IMR-90 (cell line): ENCODE results near the gene MARCKSL1. TPM values are rescaled to one million over a fixed set of nuclear protein-coding genes. Genes with fewer than 3 reads are reported as not detected.

Experiments used
- ATAC-seq: fragments of 200-7000 bp; cut with Tn5 transposase; 2 replicates; pipeline ENCODE4 v1.9.1; 2020; ENCODE audit warnings: low read depth, mild to moderate bottlenecking, moderate library complexity
- BruUV-seq: library from RNA; stranded (reverse); fragments of 400-500 nt; replicated peaks from 2 replicates; lab custom pipeline; 2021; lab: Mats Ljungman, UMichigan
- CTCF ChIA-PET: fragments of 300-600 bp; formaldehyde crosslinking; extraction: SDS; loops from one replicate; lab custom pipeline; 2021; ENCODE audit warnings: antibody characterized with exemption; lab: Yijun Ruan, JAX
- POLR2A ChIA-PET: fragments of 300-600 bp; sonication (Branson Sonifier 250); formaldehyde crosslinking; loops from one replicate; lab custom pipeline; 2022; ENCODE audit warnings: antibody characterized with exemption; ENCODE audit not compliant: unreplicated experiment; lab: Charles Lee
- DNase-seq: peaks from one replicate; pipeline ENCODE4 v3.0.0; 2013
- H2AFZ ChIP-seq: replicated peaks from 2 replicates; pipeline ENCODE3; 2013; ENCODE audit warnings: low read length, mild to moderate bottlenecking; ENCODE audit not compliant: poor library complexity
- H2AK5ac ChIP-seq: 2 replicates; pipeline ENCODE4 v1.6.1; 2013; ENCODE audit warnings: low read depth, low read length, inconsistent platforms
- H2AK9ac ChIP-seq: replicated peaks from 2 replicates; pipeline ENCODE3; 2013; ENCODE audit warnings: mild to moderate bottlenecking, low read depth, low read length, moderate library complexity; ENCODE audit not compliant: poor library complexity
- H2BK120ac ChIP-seq: 2 replicates; pipeline ENCODE4 v1.6.1; 2013; ENCODE audit warnings: low read depth, low read length, inconsistent platforms
- H2BK15ac ChIP-seq: 3 replicates; pipeline ENCODE4 v1.6.1; 2013; ENCODE audit warnings: low read depth, low read length, inconsistent platforms
- H2BK20ac ChIP-seq: 2 replicates; pipeline ENCODE4 v1.6.1; 2013; ENCODE audit warnings: low read depth, mild to moderate bottlenecking, inconsistent platforms, low read length, moderate library complexity
- H2BK5ac ChIP-seq: 2 replicates; pipeline ENCODE4 v1.6.1; 2013; ENCODE audit warnings: mild to moderate bottlenecking, low read depth, low read length, inconsistent platforms; ENCODE audit not compliant: poor library complexity, severe bottlenecking
- H3K14ac ChIP-seq: replicated peaks from 2 replicates; pipeline ENCODE4 v1.6.1; 2013; ENCODE audit warnings: low read depth, low read length, inconsistent platforms
- H3K18ac ChIP-seq: 2 replicates; pipeline ENCODE4 v1.6.1; 2013; ENCODE audit warnings: low read depth, low read length, control low read depth
- H3K23ac ChIP-seq: 2 replicates; pipeline ENCODE4 v1.6.1; 2013; ENCODE audit warnings: low read depth, low read length, inconsistent platforms
- H3K27ac ChIP-seq: 2 replicates; pipeline ENCODE4 v1.5.1; 2013; ENCODE audit warnings: mild to moderate bottlenecking, control low read depth, low read length; ENCODE audit not compliant: insufficient read depth
- H3K27me3 ChIP-seq: 2 replicates; pipeline ENCODE4 v1.6.1; 2013; ENCODE audit warnings: low read length; ENCODE audit not compliant: control insufficient read depth, insufficient read depth
- H3K36me3 ChIP-seq: 2 replicates; pipeline ENCODE4 v1.6.1; 2013; ENCODE audit warnings: low read length, mixed read lengths; ENCODE audit not compliant: control insufficient read depth, insufficient read depth
- H3K4ac ChIP-seq: 2 replicates; pipeline ENCODE4 v1.6.1; 2013; ENCODE audit warnings: low read depth, low read length, inconsistent platforms
- H3K4me1 ChIP-seq: 2 replicates; pipeline ENCODE4 v1.6.1; 2013; ENCODE audit warnings: low read length, mixed read lengths; ENCODE audit not compliant: control insufficient read depth, insufficient read depth
- H3K4me2 ChIP-seq: 2 replicates; pipeline ENCODE4 v1.6.1; 2013; ENCODE audit warnings: low read depth, mild to moderate bottlenecking, control low read depth, low read length, moderate library complexity
- H3K4me3 ChIP-seq: 2 replicates; pipeline ENCODE4 v1.5.1; 2013; ENCODE audit warnings: low read depth, mild to moderate bottlenecking, control low read depth, low read length, moderate library complexity; ENCODE audit not compliant: insufficient read depth
- H3K56ac ChIP-seq: 2 replicates; pipeline ENCODE4 v1.6.1; 2013; ENCODE audit warnings: low read length, inconsistent platforms; ENCODE audit not compliant: insufficient read depth; ENCODE audit errors: extremely low read depth
- H3K79me1 ChIP-seq, 2 experiments: 2 replicates each; pipeline ENCODE4 v1.6.1; 2013; ENCODE audit warnings: low read length in 2 of 2, inconsistent platforms in 1 of 2, low read depth in 1 of 2
- H3K9ac ChIP-seq: 2 replicates; pipeline ENCODE4 v1.6.1; 2013; ENCODE audit warnings: low read depth, low read length, control low read depth
- H3K9me1 ChIP-seq: 2 replicates; pipeline ENCODE4 v1.6.1; 2013; ENCODE audit warnings: low read length, inconsistent platforms; ENCODE audit not compliant: insufficient read depth
- H3K9me3 ChIP-seq: 2 replicates; pipeline ENCODE4 v1.6.1; 2013; ENCODE audit warnings: low read length; ENCODE audit not compliant: control insufficient read depth, insufficient read depth
- H4K20me1 ChIP-seq: 2 replicates; pipeline ENCODE4 v1.6.1; 2013; ENCODE audit warnings: low read length, inconsistent platforms; ENCODE audit not compliant: insufficient read depth
- H4K5ac ChIP-seq: 2 replicates; pipeline ENCODE4 v1.6.1; 2013; ENCODE audit warnings: mild to moderate bottlenecking, low read depth, low read length, control low read depth
- H4K8ac ChIP-seq, 2 experiments: 2 replicates each; pipeline ENCODE4 v1.6.1; 2013; ENCODE audit warnings: low read depth in 2 of 2, low read length in 2 of 2, control low read depth in 1 of 2, inconsistent platforms in 1 of 2
- H4K91ac ChIP-seq: 2 replicates; pipeline ENCODE4 v1.6.1; 2013; ENCODE audit warnings: low read depth, low read length, inconsistent platforms; ENCODE audit not compliant: insufficient read depth
- BHLHE40 ChIP-seq: fragments of 150-350 bp; IDR thresholded peaks from 2 replicates; pipeline ENCODE4 v1.6.1; 2016; ENCODE audit warnings: mild to moderate bottlenecking, low read depth, low read length
- CEBPB ChIP-seq: IDR thresholded peaks from 2 replicates; pipeline ENCODE4 v1.6.1; 2012; ENCODE audit warnings: low read depth, low read length, improper control_type of control experiment
- CHD1 ChIP-seq: IDR thresholded peaks from 2 replicates; pipeline ENCODE4 v1.6.1; 2012; ENCODE audit warnings: low read depth, low read length, improper control_type of control experiment
- FOS ChIP-seq: fragments of 150-350 bp; IDR thresholded peaks from 2 replicates; pipeline ENCODE4 v1.6.1; 2016; ENCODE audit warnings: low read depth, low read length
- MAFK ChIP-seq: IDR thresholded peaks from 2 replicates; pipeline ENCODE4 v1.6.1; 2012; ENCODE audit warnings: low read depth, low read length, improper control_type of control experiment
- MAZ ChIP-seq: IDR thresholded peaks from 2 replicates; pipeline ENCODE4 v1.6.1; 2012; ENCODE audit warnings: low read depth, mild to moderate bottlenecking, low read length, improper control_type of control experiment, moderate library complexity, borderline replicate concordance
- MXI1 ChIP-seq: IDR thresholded peaks from 2 replicates; pipeline ENCODE4 v1.6.1; 2012; ENCODE audit warnings: low read depth, mild to moderate bottlenecking, low read length, moderate library complexity, borderline replicate concordance
- NFE2L2 ChIP-seq: fragments of 150-350 bp; IDR thresholded peaks from 2 replicates; pipeline ENCODE4 v1.6.1; 2016; ENCODE audit warnings: low read depth, mild to moderate bottlenecking, low read length
- POLR2A ChIP-seq: IDR thresholded peaks from 2 replicates; pipeline ENCODE4 v1.6.1; 2012; ENCODE audit warnings: mild to moderate bottlenecking, low read depth, low read length
- RAD21 ChIP-seq: IDR thresholded peaks from 2 replicates; pipeline ENCODE4 v1.6.1; 2012; ENCODE audit warnings: low read length, improper control_type of control experiment
- RCOR1 ChIP-seq: IDR thresholded peaks from 2 replicates; pipeline ENCODE4 v1.6.1; 2012; ENCODE audit warnings: mild to moderate bottlenecking, low read length, improper control_type of control experiment; ENCODE audit not compliant: insufficient replicate concordance
- RFX5 ChIP-seq: IDR thresholded peaks from 2 replicates; pipeline ENCODE4 v1.8.0; 2012; ENCODE audit warnings: low read depth, mild to moderate bottlenecking, low read length, moderate library complexity
- SMC3 ChIP-seq: fragments of 150-350 bp; IDR thresholded peaks from 2 replicates; pipeline ENCODE4 v1.6.1; 2016; ENCODE audit warnings: low read depth, mild to moderate bottlenecking, antibody characterized with exemption, low read length, moderate library complexity
- WGBS, 2 experiments: methylation state at CpG; one replicate each; pipeline versions ENCODE4 v1.1.5 to v1.1.7; 2013; ENCODE audit warnings: missing lambda C conversion rate in 2 of 2; ENCODE audit not compliant: insufficient read length in 1 of 2; ENCODE audit errors: extremely low coverage in 2 of 2; 5-methylcytosine and 5-hydroxymethylcytosine counted together
- dilution Hi-C: fragments of 300-500 bp; cut with HindIII; formaldehyde crosslinking; loops from one replicate; pipeline ENCODE4 v1.14.3; 2018; ENCODE audit warnings: low sequenced_read_pairs; ENCODE audit not compliant: unreplicated experiment
- in situ Hi-C: fragments of 300-500 bp; cut with MboI; formaldehyde crosslinking; loops from 3 replicates; pipeline ENCODE4 v1.14.3; 2019; ENCODE audit warnings: low sequenced_read_pairs, inconsistent platforms, mixed read lengths
- intact Hi-C: fragments of 100-400 bp; cut with micrococcal nuclease; formaldehyde crosslinking; loops from 2 replicates; pipeline ENCODE4 v1.10.0; 2022
- polyA plus RNA-seq, 3 experiments: library from polyadenylated mRNA; depleted of rRNA; stranded (reverse); fragments of >200 nt; gene quantifications; 2 replicates each; pipeline ENCODE4 v1.2.3, GENCODE V29; 2012; ENCODE audit warnings: low replicate concordance in 1 of 3
- total RNA-seq: library from RNA; depleted of rRNA; stranded (reverse); fragments of >200 nt; gene quantifications from 2 replicates; pipeline ENCODE4 v1.2.3, GENCODE V29; 2012
- TF ChIP-seq, protein P1 (sequence below): conservative IDR thresholded peaks from 2 replicates; pipeline ENCODE4 v1.5.1; 2012; ENCODE audit warnings: mild to moderate bottlenecking, low read depth, low read length, improper control_type of control experiment
- TF ChIP-seq, protein P2 (sequence below): fragments of 150-350 bp; IDR thresholded peaks from 2 replicates; pipeline ENCODE4 v1.6.1; 2017; ENCODE audit warnings: mild to moderate bottlenecking, antibody characterized with exemption, low read length, low read depth

Gene MARCKSL1
- total and polyA plus RNA-seq, 2 of the 4 experiments (the other 2 are of a cell fraction) = 37.5 to 218 TPM

DNA sequence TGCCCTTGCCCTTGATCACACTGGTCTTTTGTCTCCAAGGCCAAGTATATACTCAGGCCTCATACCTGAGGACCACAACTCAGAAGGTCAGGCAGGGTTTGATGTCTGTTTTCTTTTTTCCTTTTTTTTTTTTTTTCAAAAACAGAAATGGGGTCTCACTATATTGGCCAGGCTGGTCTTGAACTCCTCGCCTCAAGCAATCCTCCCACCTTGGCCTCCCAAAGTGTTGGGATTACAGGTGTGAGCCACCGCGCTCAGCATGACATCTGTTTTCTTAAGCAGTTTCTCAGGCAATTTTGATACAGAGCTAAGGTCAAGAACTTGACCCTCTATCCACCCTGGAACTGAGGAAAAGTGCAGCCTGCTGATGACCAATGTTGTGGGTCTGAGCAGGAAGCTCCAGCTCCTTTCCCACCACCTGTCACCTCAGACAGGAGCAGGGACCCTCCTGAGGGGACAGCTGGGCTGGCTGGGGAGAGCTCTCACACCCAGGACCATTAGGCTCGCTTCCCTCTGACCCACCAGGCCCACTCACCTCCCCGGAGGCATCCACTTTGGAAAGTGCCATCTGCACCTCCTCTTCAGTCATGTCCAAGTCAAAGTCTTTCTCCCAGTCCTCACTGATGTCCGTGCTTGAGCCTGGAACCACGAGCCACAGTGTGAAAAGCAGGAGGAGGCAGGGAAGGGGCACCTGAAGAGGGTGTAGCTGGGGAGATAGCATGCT, 32.0 kb upstream of the MARCKSL1 start:
- H2BK5ac ChIP-seq = no peak overlapping the region
- H3K36me3 ChIP-seq = peaks cover 59% of the 10 kb centered on the region
- H2AK9ac ChIP-seq = peak overlapping the region; percentile 67
- in situ Hi-C loops (no loop called here), intact Hi-C loops (no loop called here), dilution Hi-C loops (no loop called here)
- H4K5ac ChIP-seq = no peak overlapping the region
- H2AK5ac ChIP-seq = no peak overlapping the region
- no peak for TF ChIP-seq CEBPB
- TF ChIP-seq, protein P1, sequence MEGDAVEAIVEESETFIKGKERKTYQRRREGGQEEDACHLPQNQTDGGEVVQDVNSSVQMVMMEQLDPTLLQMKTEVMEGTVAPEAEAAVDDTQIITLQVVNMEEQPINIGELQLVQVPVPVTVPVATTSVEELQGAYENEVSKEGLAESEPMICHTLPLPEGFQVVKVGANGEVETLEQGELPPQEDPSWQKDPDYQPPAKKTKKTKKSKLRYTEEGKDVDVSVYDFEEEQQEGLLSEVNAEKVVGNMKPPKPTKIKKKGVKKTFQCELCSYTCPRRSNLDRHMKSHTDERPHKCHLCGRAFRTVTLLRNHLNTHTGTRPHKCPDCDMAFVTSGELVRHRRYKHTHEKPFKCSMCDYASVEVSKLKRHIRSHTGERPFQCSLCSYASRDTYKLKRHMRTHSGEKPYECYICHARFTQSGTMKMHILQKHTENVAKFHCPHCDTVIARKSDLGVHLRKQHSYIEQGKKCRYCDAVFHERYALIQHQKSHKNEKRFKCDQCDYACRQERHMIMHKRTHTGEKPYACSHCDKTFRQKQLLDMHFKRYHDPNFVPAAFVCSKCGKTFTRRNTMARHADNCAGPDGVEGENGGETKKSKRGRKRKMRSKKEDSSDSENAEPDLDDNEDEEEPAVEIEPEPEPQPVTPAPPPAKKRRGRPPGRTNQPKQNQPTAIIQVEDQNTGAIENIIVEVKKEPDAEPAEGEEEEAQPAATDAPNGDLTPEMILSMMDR = no peak
- no peak for TF ChIP-seq RFX5
- TF ChIP-seq MXI1 = no peak
- TF ChIP-seq SMC3 = no peak
- TF ChIP-seq, protein P2, sequence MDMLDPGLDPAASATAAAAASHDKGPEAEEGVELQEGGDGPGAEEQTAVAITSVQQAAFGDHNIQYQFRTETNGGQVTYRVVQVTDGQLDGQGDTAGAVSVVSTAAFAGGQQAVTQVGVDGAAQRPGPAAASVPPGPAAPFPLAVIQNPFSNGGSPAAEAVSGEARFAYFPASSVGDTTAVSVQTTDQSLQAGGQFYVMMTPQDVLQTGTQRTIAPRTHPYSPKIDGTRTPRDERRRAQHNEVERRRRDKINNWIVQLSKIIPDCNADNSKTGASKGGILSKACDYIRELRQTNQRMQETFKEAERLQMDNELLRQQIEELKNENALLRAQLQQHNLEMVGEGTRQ = no peak
- TF ChIP-seq RCOR1 = no peak
- no peak for TF ChIP-seq POLR2A
- TF ChIP-seq MAFK = no peak
- TF ChIP-seq MAZ = no peak
- TF ChIP-seq RAD21 = no peak
- TF ChIP-seq BHLHE40 = no peak
- TF ChIP-seq NFE2L2 = no peak
- TF ChIP-seq FOS = no peak
- TF ChIP-seq CHD1 = no peak
- POLR2A ChIA-PET = no interaction called here
- no peak overlapping the region for H3K27ac ChIP-seq
- peaks cover 3 to 15% of the 10 kb centered on the region in 2 experiments; a peak in 3 of 4 replicates for H3K79me1 ChIP-seq
- no peak overlapping the region for H2BK120ac ChIP-seq
- no peak overlapping the region for H2BK20ac ChIP-seq
- WGBS, 2 experiments = no CpG with 5 or more reads among the region's 7 CpGs
- H3K4ac ChIP-seq = no peak overlapping the region
- BruUV-seq = no TSS peak
- no peak overlapping the region for H3K18ac ChIP-seq
- peaks cover 4% of the 10 kb centered on the region; the same call in 1 of the 2 replicates for H4K20me1 ChIP-seq
- H3K14ac ChIP-seq = no peak overlapping the region
- H3K23ac ChIP-seq = no peak overlapping the region
- H3K9me3 ChIP-seq = no peaks in the 10 kb centered on the region
- no peaks in the 10 kb centered on the region for H3K4me1 ChIP-seq
- H3K4me3 ChIP-seq = no peak overlapping the region
- no peak overlapping the region for H3K9ac ChIP-seq
- H4K91ac ChIP-seq = no peak overlapping the region
- H3K56ac ChIP-seq = no peak overlapping the region
- no peak overlapping the region for H4K8ac ChIP-seq
- no peak for ATAC-seq
- no peak overlapping the region for H2AFZ ChIP-seq
- H2BK15ac ChIP-seq = no peak overlapping the region
- no peak overlapping the region for H3K4me2 ChIP-seq
- no peak for DNase-seq
- 0 out of 2 replicates have a peak, but pooled peaks cover 4% of the 10 kb centered on the region for H3K9me1 ChIP-seq
- H3K27me3 ChIP-seq = no peaks in the 10 kb centered on the region
- CTCF ChIA-PET = interaction anchor here (1.1 kb wide), 1 partner anchor 153 kb away, joined by 3 read pairs; no protein-coding TSS in a partner anchor
